Hematopoietic multipotent progenitor cell treated with erythropoietin and hydrocortisone succinate and interleukin-3 and kit ligand, for 15 days (in vitro differentiated cells): ENCODE measurements around the gene CLASP2.
A peak's percentile ranks its signal among the peaks of the same experiment; 100 is the strongest.

Experiments used
- DNase-seq: peaks from one replicate; pipeline ENCODE4 v3.0.0-alpha.2; 2015; ENCODE audit warnings: low spot score

Gene CLASP2

GRCh38 chr3:33636125-33636850, 81.8 kb downstream of the CLASP2 start:
- DNase-seq, result peak; percentile 32

- no peak for DNase-seq
Observed at GRCh38 chr3:33634262-33634661, 83.8 kb downstream of the CLASP2 start.

GRCh38 chr3:33629219-33629618, 88.8 kb downstream of the CLASP2 start:
- DNase-seq, result no peak

- DNase-seq, result no peak
Observed at GRCh38 chr3:33624756-33625155, 93.3 kb downstream of the CLASP2 start.

GRCh38 chr3:33613041-33613440, 105.0 kb downstream of the CLASP2 start:
- DNase-seq, result no peak

DNA sequence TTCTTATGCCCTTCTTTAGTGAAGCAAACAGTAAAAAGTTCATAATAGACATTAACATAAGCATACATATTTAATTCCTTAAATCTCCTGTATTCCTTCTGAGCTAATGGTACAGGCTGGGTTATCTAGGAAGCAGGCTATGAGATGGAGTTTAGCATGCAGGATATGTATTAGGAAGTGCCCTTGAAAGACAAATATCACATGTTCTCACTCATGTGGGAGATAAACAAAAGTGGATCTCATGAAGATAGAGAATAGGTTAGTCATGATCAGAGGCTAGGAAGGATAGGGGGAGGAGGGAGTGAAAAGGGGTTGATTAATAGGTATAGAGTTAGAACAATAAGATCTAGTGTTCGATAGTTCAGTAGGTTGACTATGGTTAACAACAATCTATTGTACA, 105.4 kb downstream of the CLASP2 start:
- DNase-seq, result no peak

- no peak for DNase-seq
Observed at GRCh38 chr3:33602829-33603228, 115.2 kb downstream of the CLASP2 start.

DNA sequence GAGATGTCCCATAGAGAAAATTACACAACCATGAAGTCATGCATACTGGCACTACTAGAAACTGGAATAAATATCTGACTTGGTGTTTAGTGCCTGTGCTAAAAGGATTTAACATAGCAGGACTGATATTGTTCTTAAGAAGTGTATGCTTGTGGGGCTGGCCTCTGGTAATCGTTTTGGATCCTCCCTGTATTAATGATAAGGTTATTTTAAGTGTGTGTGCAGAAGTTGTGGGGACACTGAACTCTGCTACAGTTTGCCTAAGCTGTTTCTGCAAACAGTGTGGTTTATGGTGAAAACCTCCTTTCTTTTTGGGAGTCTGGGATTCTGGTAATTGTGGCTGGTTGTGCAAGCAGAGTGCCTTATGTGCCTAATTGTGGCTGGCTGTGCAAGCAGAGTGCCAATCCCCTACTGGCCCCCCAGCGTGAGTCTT, 120.8 kb downstream of the CLASP2 start:
- no peak for DNase-seq

DNA sequence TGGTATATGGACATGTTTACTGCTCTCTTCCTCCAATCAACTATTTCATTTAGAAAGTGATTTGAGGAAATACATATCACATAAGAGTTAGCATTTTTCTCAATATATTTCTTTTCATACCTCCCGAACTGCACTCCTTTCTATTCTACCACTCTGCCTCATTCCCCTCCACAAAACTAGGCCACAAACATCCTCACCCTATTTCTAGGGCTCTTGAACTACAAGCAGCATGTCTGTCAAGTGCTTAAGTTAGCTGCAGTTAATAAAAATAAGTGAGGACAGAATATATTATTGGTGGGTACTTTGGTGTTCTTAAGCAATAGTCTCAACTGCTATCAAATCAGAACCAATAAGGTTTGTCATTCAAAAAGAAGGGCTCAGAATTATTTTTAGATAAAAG, 125.1 kb downstream of the CLASP2 start:
- DNase-seq, result no peak

GRCh38 chr3:33590541-33590940, 127.5 kb downstream of the CLASP2 start:
- no peak for DNase-seq

GRCh38 chr3:33586402-33586801, 131.7 kb downstream of the CLASP2 start:
- DNase-seq, result no peak

DNA sequence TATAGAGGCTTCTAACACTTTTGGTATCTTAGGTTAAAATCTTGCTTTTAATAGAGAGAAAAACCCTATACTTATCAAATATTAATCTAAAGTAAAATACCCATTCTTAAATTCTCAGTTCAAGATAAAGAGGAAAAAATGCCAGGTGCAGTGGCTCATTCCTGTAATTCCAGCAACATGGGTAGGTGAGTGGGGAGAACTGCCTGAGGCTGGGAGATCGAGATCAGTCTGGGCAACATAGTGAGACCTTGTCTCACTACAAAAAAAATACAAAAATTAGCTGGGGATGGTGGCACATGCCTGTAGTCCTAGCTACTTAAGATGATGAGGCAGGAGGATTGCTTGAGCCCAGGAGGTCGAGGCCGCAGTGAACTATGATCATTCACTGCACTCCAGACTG, 135.8 kb downstream of the CLASP2 start:
- no peak for DNase-seq

GRCh38 chr3:33581666-33582065, 136.4 kb downstream of the CLASP2 start:
- DNase-seq, result no peak

- DNase-seq, result no peak
Observed at GRCh38 chr3:33579840-33580239, 138.2 kb downstream of the CLASP2 start.

DNA sequence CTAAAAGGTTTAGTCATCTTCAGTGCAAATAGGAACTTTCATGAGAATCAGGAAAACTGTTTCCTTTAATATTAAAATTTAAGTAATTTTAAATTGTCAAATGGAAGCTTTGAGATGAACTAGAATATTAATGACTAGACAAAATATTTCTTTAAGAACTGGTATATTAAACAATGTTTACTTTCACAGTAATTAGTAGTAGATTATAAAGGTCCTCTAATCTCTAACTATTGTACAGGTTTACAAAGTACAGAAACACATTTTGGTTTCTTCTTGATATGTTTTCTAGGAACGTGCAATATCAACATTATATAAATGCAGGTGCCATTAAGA, 138.9 kb downstream of the CLASP2 start:
- no peak for DNase-seq

DNA sequence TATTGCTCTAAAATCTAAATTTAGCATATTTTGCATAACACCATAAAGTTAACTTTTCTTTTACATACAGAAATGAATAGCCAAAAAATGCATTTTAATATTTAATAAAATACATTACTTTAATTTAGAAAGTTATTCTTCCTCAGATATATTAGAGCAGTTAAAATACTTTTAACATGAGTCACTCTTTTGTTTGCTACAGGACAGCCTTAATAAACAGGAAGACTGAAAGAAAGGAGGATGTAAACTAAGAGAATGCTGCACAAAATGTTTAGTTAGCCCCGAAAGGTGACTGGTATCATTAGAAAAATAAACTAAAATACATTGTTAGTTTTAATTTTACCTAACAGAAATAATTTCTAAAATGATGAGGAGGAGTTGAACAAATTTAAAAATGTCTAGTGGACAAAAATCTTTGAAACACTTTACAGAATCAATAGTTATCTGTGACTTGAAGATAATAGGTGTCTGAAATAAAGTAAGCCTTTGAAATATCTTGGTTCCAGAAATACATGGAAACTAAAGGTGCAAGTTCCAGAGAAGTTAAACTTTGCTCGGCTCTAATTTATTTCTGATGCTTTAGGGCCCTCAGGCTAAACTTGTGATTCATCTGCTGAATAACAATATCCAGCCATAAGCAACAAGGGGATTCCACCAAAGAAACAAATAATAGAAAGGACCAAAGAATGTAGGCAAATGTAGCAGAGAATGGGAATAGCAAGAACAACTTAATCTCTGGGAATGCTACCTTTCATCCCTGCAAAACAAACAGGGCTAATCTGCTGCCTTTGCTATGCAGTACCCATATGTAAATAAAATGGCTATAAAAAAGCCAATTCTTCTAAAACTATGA, 139.5 kb downstream of the CLASP2 start:
- no peak for DNase-seq

DNA sequence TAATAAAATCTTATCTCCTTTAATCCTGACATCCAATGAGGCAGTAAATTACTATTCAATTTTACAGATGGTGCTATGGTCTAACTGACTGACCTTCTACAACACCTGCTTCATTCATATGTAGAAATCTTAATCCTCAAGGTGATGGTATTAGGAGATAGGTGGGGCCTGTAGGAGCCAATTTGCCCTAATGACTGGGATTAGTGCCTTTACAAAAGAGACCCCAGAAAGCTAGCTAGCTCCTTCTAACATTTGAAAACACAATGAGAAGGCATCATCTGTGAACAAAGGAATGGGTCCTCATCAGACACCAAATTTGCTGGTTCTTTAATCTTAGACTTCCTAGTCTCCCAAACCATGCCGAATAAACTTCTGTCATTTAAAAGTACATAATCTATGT, 140.5 kb downstream of the CLASP2 start:
- no peak for DNase-seq

DNA sequence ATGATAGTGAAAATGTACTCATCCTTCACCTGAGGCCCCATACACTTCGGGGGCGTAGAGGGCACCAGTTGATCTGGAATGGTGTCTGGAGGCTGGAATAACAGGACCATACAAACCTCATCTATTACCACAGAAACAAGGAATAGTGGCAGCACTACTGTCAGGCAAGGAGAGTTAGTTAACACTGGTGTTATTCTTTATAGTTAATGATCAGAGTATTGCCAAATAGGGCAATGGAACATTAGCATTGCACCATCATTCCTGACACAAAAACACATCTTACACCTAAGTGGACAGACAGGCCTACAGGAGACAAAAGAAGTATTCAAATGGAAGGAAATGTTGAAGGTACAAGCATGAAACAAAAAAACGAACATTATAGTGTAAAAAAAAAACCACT, 140.9 kb downstream of the CLASP2 start:
- DNase-seq, result no peak

- no peak for DNase-seq
Observed at GRCh38 chr3:33575311-33575710, 142.7 kb downstream of the CLASP2 start.

- DNase-seq, result no peak
Observed at GRCh38 chr3:33557829-33558228, 160.2 kb downstream of the CLASP2 start.

GRCh38 chr3:33557279-33557678, 160.8 kb downstream of the CLASP2 start:
- no peak for DNase-seq

- DNase-seq, result no peak
Observed at GRCh38 chr3:33547101-33547500, 171.0 kb downstream of the CLASP2 start.

DNA sequence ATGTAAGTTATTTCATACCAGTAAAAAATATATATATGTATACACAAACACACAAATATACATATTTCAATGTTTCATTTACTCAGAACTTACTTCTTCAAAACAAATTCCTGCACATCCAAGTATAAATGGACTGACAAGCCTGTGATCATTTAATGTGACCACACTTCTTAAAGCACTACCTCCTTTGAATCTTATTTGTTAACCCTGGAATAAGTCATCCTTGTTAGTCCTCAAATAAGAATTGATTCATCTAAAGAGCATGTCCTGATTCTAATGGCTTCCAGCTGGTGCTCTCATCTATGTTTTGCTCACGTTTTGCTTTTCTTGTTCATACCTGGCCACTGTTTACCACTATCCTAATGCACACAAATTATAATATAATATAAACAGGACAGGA, 173.9 kb downstream of the CLASP2 start:
- DNase-seq, result no peak

GRCh38 chr3:33543601-33544000, 174.5 kb downstream of the CLASP2 start:
- no peak for DNase-seq
